ENCODE measurements around the gene MED27.

The MED27 gene

GRCh38 chr9:132031467-132032237, 48.0 kb downstream of the MED27 start:
- no peak for TF ChIP-seq CTCF (IDR thresholded peaks at IDR 0.05)
- no peak for DNase-seq
- no peak overlapping the region for H3K4me3 Mint-ChIP-seq
- H3K9me3 Mint-ChIP-seq: no peaks in the 10 kb centered on the region
- peaks cover 82% of the 10 kb centered on the region for H3K4me1 Mint-ChIP-seq
- H3K27me3 Mint-ChIP-seq (ENCODE audit: low read depth, poor library complexity): no peaks in the 10 kb centered on the region
- H3K27ac Mint-ChIP-seq: no peak overlapping the region
- H3K36me3 Mint-ChIP-seq (ENCODE audit: low read depth): no peaks in the 10 kb centered on the region

GRCh38 chr9:132030626-132031325, 48.9 kb downstream of the MED27 start:
- H3K9me3 Mint-ChIP-seq: no peaks in the 10 kb centered on the region
- no peaks in the 10 kb centered on the region for H3K36me3 Mint-ChIP-seq (ENCODE audit: low read depth)
- DNase-seq: no peak
- peaks cover 83% of the 10 kb centered on the region for H3K4me1 Mint-ChIP-seq
- no peak overlapping the region for H3K27ac Mint-ChIP-seq
- H3K27me3 Mint-ChIP-seq (ENCODE audit: low read depth, poor library complexity): no peaks in the 10 kb centered on the region
- H3K4me3 Mint-ChIP-seq: no peak overlapping the region
- no peak for TF ChIP-seq CTCF (IDR thresholded peaks at IDR 0.05)

DNA sequence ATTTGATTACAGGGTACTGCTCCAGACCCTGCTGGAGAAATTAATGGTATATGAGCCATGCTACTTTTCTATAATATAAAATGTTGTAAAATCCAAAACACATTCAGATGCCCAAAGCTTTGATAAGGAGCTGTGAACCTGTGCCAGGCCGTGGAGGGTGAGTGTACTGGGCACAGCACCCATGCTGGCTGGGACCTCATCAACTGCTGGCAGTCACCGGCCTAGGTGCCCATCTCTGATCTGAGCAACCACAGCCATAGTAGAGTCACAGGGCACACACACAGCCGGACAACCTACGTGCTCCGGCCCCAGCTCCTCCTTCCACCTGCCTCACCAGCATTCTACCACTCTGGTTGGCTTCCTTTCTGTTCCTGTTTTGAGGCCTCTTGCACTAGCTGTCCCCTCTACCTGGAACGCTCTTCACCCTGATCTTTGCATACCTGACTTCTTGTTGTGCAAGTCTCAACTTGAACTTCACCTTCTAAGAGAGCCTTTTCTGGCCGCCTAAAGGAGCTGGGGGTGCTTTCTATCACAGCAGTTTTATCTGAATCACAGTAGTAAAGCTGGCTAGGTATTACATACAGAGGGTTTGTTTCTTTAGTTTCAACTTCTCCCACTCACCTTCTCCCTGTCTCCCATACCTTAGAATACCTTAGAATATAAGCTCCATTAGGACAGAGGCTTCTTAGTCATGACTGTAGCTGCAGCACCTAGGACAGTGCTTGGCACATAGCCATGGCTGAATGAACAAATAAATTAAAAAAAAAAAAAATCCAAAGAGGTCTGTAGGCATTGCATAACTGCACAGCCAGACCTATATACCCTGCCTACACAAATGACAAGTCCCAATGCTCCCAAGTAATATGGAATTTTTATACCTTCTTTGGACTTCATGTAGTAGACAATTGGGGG, 51.7 kb downstream of the MED27 start:
- Mint-ChIP-seq H3K4me3 (no peak overlapping the region), H3K27ac (no peak overlapping the region), H3K9me3 (no peaks in the 10 kb centered on the region), H3K36me3 (ENCODE audit: low read depth) (no peaks in the 10 kb centered on the region), H3K27me3 (ENCODE audit: low read depth, poor library complexity) (peaks cover 3% of the 10 kb centered on the region), H3K4me1 (peaks cover 80% of the 10 kb centered on the region)
- no peak for TF ChIP-seq CTCF (IDR thresholded peaks at IDR 0.05)
- DNase-seq: no peak

DNA sequence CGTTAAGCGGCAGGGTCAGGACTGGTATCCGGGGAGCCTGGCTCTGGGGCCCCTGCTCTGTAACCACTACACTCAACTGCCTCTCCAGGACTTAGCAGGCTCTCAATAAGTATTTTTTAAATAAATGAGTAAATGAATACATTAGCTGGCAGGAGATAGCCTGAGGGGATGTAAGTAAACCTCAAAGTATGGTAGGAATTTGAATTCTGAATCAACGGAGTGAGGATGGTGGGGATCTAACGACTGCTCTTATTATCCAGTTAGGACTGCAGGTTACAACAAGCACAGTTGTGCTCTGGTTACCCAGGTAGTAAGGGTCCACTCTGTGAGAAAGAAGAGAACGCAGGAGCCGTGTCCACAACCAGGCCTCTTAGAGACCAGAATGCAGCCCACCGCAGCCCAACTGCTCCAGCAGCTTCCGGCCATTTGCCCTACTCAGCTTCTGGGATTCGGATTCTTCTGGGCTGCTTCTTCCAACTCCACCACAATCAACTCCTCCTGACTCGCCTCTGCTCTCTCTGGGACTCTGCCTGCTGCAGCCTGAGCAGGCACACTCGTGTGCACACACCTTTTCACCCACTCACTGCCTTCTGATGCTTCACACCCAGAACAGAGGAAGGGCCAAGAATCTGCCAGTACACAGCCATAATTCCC, 52.6 kb downstream of the MED27 start:
- no peak for DNase-seq
- peaks cover 1% of the 10 kb centered on the region for H3K36me3 Mint-ChIP-seq (ENCODE audit: low read depth)
- H3K9me3 Mint-ChIP-seq: peaks cover 3% of the 10 kb centered on the region
- peaks cover 3% of the 10 kb centered on the region for H3K27me3 Mint-ChIP-seq (ENCODE audit: low read depth, poor library complexity)
- H3K4me1 Mint-ChIP-seq: peaks cover 77% of the 10 kb centered on the region
- peak overlapping the region; percentile 50 for H3K27ac Mint-ChIP-seq
- H3K4me3 Mint-ChIP-seq: no peak overlapping the region
- TF ChIP-seq CTCF (IDR thresholded peaks at IDR 0.05): no peak

- no peak for DNase-seq
- H3K4me3 Mint-ChIP-seq: no peak overlapping the region
- H3K4me1 Mint-ChIP-seq: peaks cover 77% of the 10 kb centered on the region
- H3K27me3 Mint-ChIP-seq (ENCODE audit: low read depth, poor library complexity): peaks cover 3% of the 10 kb centered on the region
- no peak for TF ChIP-seq CTCF (IDR thresholded peaks at IDR 0.05)
- no peak overlapping the region for H3K27ac Mint-ChIP-seq
- H3K36me3 Mint-ChIP-seq (ENCODE audit: low read depth): peaks cover 5% of the 10 kb centered on the region
- H3K9me3 Mint-ChIP-seq: peaks cover 3% of the 10 kb centered on the region
Measured at GRCh38 chr9:132025766-132026165, 53.9 kb downstream of the MED27 start.
